ENCODE data around the gene TXNDC8.
"Not testable (repeated sequence)": the region's sequence is repeated elsewhere in the genome, so short reads cannot be mapped to it uniquely, and the experiment has no call there.

Gene TXNDC8

GRCh38 chr9:110323818-110324217, 13.8 kb downstream of the TXNDC8 start:
- DNase-seq, result no peak

GRCh38 chr9:110320651-110321445, 16.8 kb downstream of the TXNDC8 start:
- no peak for DNase-seq

GRCh38 chr9:110319781-110320492, 17.7 kb downstream of the TXNDC8 start:
- no peak for DNase-seq

- DNase-seq, result no peak
Measured at GRCh38 chr9:110317911-110318310, 19.8 kb downstream of the TXNDC8 start.

GRCh38 chr9:110316261-110317075, 21.2 kb downstream of the TXNDC8 start:
- no peak for DNase-seq

GRCh38 chr9:110311978-110312377, 25.7 kb downstream of the TXNDC8 start:
- DNase-seq, result not testable (repeated sequence)

- DNase-seq, result no peak
Measured at GRCh38 chr9:110309681-110310080, 28.0 kb downstream of the TXNDC8 start.

GRCh38 chr9:110308633-110309038, 29.0 kb downstream of the TXNDC8 start:
- DNase-seq, result no peak

- DNase-seq, result no peak
Measured at GRCh38 chr9:110307191-110307590, 30.5 kb downstream of the TXNDC8 start.

- no peak for DNase-seq
Measured at GRCh38 chr9:110303133-110303532, 34.5 kb downstream of the TXNDC8 start.

GRCh38 chr9:110298043-110298605, 39.5 kb downstream of the TXNDC8 start:
- no peak for DNase-seq

- no peak for DNase-seq
Measured at GRCh38 chr9:110293248-110293647, 44.4 kb downstream of the TXNDC8 start.

GRCh38 chr9:110291921-110292557, 45.6 kb downstream of the TXNDC8 start:
- DNase-seq, result no peak

GRCh38 chr9:110290001-110290400, 47.7 kb downstream of the TXNDC8 start:
- no peak for DNase-seq

GRCh38 chr9:110288503-110288902, 49.2 kb downstream of the TXNDC8 start:
- no peak for DNase-seq

GRCh38 chr9:110287289-110287680, 50.4 kb downstream of the TXNDC8 start:
- DNase-seq, result no peak

GRCh38 chr9:110284211-110284844, 53.3 kb downstream of the TXNDC8 start:
- DNase-seq, result no peak

GRCh38 chr9:110283751-110284150, 53.9 kb downstream of the TXNDC8 start:
- DNase-seq, result no peak

- no peak for DNase-seq
Measured at GRCh38 chr9:110282739-110283081, 55.0 kb downstream of the TXNDC8 start.

GRCh38 chr9:110282018-110282738, 55.5 kb downstream of the TXNDC8 start:
- no peak for DNase-seq

GRCh38 chr9:110278080-110278707, 59.5 kb downstream of the TXNDC8 start:
- DNase-seq, result no peak
